OCI-LY1 (cell line): ENCODE data around the gene NREP.

Source experiments
- H2AFZ ChIP-seq: fragments of 200-600 bp; sonication (generic), shearing (Covaris generic); 2 replicates; pipeline ENCODE4 v1.6.0; 2014; ENCODE audit warnings: antibody characterized with exemption, mild to moderate bottlenecking, low read length
- H3F3A ChIP-seq: fragments of 200-600 bp; sonication (generic), shearing (Covaris generic); 2 replicates; pipeline ENCODE4 v1.6.0; 2014; ENCODE audit warnings: mild to moderate bottlenecking, antibody characterized with exemption, low read length, moderate library complexity; ENCODE audit not compliant: insufficient read depth
- H3K27ac ChIP-seq: fragments of 200-600 bp; sonication (generic); 2 replicates; pipeline ENCODE4 v1.5.1; 2014; ENCODE audit warnings: low read length, mixed run types, mild to moderate bottlenecking, low read depth; ENCODE audit not compliant: poor library complexity, severe bottlenecking
- H3K27me3 ChIP-seq: fragments of 200-600 bp; sonication (generic); 2 replicates; pipeline ENCODE4 v1.6.0; 2014; ENCODE audit warnings: antibody characterized with exemption, mild to moderate bottlenecking, low read length, moderate library complexity; ENCODE audit not compliant: insufficient read depth
- H3K36me3 ChIP-seq: fragments of 200-600 bp; sonication (generic); 2 replicates; pipeline ENCODE4 v1.6.1; 2014; ENCODE audit warnings: mild to moderate bottlenecking, antibody characterized with exemption, low read length, moderate library complexity, mixed read lengths; ENCODE audit not compliant: insufficient read depth
- H3K4me1 ChIP-seq: fragments of 200-600 bp; sonication (generic); 2 replicates; pipeline ENCODE4 v1.5.1; 2014; ENCODE audit warnings: mild to moderate bottlenecking, low read length, moderate library complexity; ENCODE audit not compliant: insufficient read depth, severe bottlenecking
- H3K4me2 ChIP-seq: fragments of 200-600 bp; sonication (generic), shearing (Covaris generic); 2 replicates; pipeline ENCODE4 v1.6.1; 2014; ENCODE audit warnings: low read length
- H3K4me3 ChIP-seq: fragments of 200-600 bp; sonication (generic); 2 replicates; pipeline ENCODE4 v1.5.1; 2014; ENCODE audit warnings: low read length, low read depth, mild to moderate bottlenecking, mixed read lengths; ENCODE audit not compliant: poor library complexity, severe bottlenecking
- H3K79me2 ChIP-seq: fragments of 200-600 bp; shearing (Covaris generic); 2 replicates; pipeline ENCODE4 v1.6.1; 2016; ENCODE audit warnings: mixed run types, low read length, mixed read lengths; ENCODE audit not compliant: insufficient read depth
- H3K9ac ChIP-seq: fragments of 200-600 bp; sonication (generic), shearing (Covaris generic); 2 replicates; pipeline ENCODE4 v1.6.1; 2014; ENCODE audit warnings: mild to moderate bottlenecking, low read length, mixed read lengths
- H3K9me2 ChIP-seq: fragments of 200-600 bp; sonication (generic), shearing (Covaris generic); 2 replicates; pipeline ENCODE4 v1.6.1; 2014; ENCODE audit warnings: low read depth, mild to moderate bottlenecking, low read length, mixed read lengths
- H3K9me3 ChIP-seq: fragments of 200-600 bp; shearing (Covaris generic); 2 replicates; pipeline ENCODE4 v1.6.1; 2014; ENCODE audit warnings: low read length, mixed read lengths
- H4K20me1 ChIP-seq: fragments of 200-600 bp; sonication (generic), shearing (Covaris generic); 2 replicates; pipeline ENCODE4 v1.6.0; 2016; ENCODE audit warnings: mild to moderate bottlenecking, low read length; ENCODE audit not compliant: insufficient read depth
- EZH2 ChIP-seq: fragments of 200-600 bp; sonication (generic), shearing (Covaris generic); IDR thresholded peaks from 2 replicates; pipeline ENCODE4 v1.8.0; 2017; ENCODE audit warnings: borderline replicate concordance, mixed run types, mild to moderate bottlenecking, antibody characterized with exemption, low read length, moderate library complexity, mixed read lengths
- TF ChIP-seq, protein P1 (sequence below): fragments of 200-600 bp; sonication (generic), shearing (Covaris generic); IDR thresholded peaks from 2 replicates; pipeline ENCODE4 v1.5.1; 2017; ENCODE audit warnings: mild to moderate bottlenecking, antibody characterized with exemption, low read length, moderate library complexity, mixed read lengths

NREP gene

DNA sequence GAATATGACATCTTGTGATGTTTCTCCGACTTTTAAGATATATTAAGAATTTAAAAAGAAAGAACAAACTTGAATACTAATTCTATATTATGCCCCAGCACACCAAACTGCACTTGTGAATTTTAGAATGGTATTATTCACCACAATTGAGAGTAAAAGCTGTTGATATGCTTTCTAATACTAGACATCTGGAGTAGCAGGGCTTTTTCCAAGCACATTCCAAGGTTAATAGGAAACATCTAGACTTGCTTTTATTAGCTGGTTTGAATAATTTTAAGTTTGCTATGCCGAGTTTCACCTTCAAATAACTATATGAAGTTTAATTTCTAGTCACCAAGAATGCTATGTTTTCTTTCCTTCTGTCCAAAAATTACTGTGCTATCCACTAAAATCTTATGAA, 13.5 kb downstream of the NREP start:
- H4K20me1 ChIP-seq, result no peaks in the 10 kb centered on the region
- H3K4me3 ChIP-seq, result no peak overlapping the region
- no peaks in the 10 kb centered on the region for H3K9me2 ChIP-seq
- H3K4me2 ChIP-seq, result no peak overlapping the region
- H3K36me3 ChIP-seq, result peaks cover 6% of the 10 kb centered on the region; the same call in 1 of the 2 replicates
- H3F3A ChIP-seq, result no peaks in the 10 kb centered on the region
- H3K27ac ChIP-seq, result no peak overlapping the region
- no peaks in the 10 kb centered on the region for H3K79me2 ChIP-seq
- H3K9me3 ChIP-seq, result no peaks in the 10 kb centered on the region
- peaks cover 43% of the 10 kb centered on the region for H3K4me1 ChIP-seq
- no peak overlapping the region for H3K9ac ChIP-seq
- H3K27me3 ChIP-seq, result no peaks in the 10 kb centered on the region
- no peak overlapping the region for H2AFZ ChIP-seq
- TF ChIP-seq EZH2, result no peak
- TF ChIP-seq, protein P1, sequence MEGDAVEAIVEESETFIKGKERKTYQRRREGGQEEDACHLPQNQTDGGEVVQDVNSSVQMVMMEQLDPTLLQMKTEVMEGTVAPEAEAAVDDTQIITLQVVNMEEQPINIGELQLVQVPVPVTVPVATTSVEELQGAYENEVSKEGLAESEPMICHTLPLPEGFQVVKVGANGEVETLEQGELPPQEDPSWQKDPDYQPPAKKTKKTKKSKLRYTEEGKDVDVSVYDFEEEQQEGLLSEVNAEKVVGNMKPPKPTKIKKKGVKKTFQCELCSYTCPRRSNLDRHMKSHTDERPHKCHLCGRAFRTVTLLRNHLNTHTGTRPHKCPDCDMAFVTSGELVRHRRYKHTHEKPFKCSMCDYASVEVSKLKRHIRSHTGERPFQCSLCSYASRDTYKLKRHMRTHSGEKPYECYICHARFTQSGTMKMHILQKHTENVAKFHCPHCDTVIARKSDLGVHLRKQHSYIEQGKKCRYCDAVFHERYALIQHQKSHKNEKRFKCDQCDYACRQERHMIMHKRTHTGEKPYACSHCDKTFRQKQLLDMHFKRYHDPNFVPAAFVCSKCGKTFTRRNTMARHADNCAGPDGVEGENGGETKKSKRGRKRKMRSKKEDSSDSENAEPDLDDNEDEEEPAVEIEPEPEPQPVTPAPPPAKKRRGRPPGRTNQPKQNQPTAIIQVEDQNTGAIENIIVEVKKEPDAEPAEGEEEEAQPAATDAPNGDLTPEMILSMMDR, result no peak

DNA sequence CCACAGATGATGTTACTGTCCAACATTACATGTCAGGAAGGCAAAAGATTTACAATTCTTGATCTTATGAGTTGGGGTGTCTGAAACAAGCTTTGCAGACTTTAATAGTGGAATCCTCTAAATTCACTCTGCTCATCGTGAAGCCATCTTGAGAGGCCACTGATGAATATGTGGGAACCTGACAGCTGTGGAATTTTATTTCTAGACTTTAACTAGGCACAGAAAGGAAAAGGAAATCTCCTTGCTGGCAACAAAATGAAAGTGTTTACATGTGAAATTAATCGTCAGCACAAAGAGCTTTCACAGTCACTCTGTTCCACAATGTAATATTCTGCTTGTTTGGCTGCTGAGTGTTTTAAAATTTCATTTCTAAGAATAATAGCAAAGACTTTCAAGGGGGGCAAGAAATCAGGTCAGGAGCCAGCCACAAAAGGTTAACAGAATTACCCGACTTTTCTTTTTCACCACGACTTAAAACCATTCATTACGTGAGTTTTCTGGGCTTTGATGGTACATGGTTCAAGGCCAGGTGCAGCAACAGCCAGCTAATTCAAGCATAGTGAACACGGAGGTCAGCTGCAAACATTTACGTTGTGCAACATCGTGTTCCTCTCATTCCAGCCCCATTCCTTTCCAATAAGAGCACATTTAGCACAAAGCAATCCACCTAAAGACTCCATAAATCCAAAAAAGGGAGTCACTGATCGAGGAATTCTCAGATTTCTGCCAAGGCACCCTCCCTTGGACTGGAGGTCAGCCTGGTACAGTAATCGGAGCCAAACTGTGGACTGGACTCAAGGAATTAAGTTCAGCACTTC, 14.6 kb downstream of the NREP start:
- H3K27ac ChIP-seq, result peak overlapping the region; percentile 29

DNA sequence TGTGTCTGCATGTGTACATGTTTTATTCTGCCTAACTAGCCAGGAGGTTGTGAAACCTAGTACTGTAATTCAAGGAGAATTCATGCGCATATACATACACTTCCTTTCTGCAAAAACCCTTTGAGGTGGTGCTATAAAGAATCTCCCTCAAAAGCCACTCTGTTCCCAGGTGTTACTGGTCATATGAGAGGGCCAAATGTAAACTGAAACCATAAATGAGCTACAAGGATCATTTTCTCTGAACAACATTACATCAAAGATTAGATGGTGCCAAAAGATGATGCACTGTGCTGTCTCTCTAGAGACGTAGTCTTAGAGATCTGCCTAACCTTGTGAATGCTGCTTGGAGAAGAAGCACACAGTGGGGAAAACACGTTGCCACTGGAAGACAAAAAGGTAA, 15.7 kb downstream of the NREP start:
- H3K79me2 ChIP-seq, result no peaks in the 10 kb centered on the region

More for the DNA sequence above, 14.6 kb downstream of the NREP start:
- H3K9me2 ChIP-seq, result no peaks in the 10 kb centered on the region
- H3K9ac ChIP-seq, result no peak overlapping the region
- H2AFZ ChIP-seq, result no peak overlapping the region
- no peaks in the 10 kb centered on the region for H3K27me3 ChIP-seq
- no peaks in the 10 kb centered on the region for H3K9me3 ChIP-seq
- H3K4me3 ChIP-seq, result no peak overlapping the region
- no peaks in the 10 kb centered on the region for H3K79me2 ChIP-seq
- H4K20me1 ChIP-seq, result no peaks in the 10 kb centered on the region
- no peaks in the 10 kb centered on the region for H3F3A ChIP-seq
- H3K4me2 ChIP-seq, result peak overlapping the region; percentile 11; the same call in 1 of the 2 replicates
- peaks cover 46% of the 10 kb centered on the region for H3K4me1 ChIP-seq
- TF ChIP-seq EZH2, result no peak
- TF ChIP-seq, protein P1, result no peak
- H3K36me3 ChIP-seq, result no peaks in the 10 kb centered on the region

More for the DNA sequence above, 15.7 kb downstream of the NREP start:
- Histone ChIP-seq H2AFZ (no peak overlapping the region), H3K36me3 (no peaks in the 10 kb centered on the region), H3K27ac (peak overlapping the region; percentile 29), H3K4me1 (peaks cover 46% of the 10 kb centered on the region), H3K9me3 (no peaks in the 10 kb centered on the region), H3K9me2 (no peaks in the 10 kb centered on the region), H3K9ac (no peak overlapping the region), H4K20me1 (no peaks in the 10 kb centered on the region), H3K4me3 (no peak overlapping the region), H3K4me2 (no peak overlapping the region), H3K27me3 (no peaks in the 10 kb centered on the region), H3F3A (no peaks in the 10 kb centered on the region)
- no peak for TF ChIP-seq EZH2
- TF ChIP-seq, protein P1, result no peak
